NCI-H345 treated with DMSO at 0.1 percent for 48 hours (cell line): ENCODE data around the gene CCNY.

Experiments
- DNase-seq: peaks from one replicate; lab custom pipeline; 2025; ENCODE audit not compliant: unreplicated experiment; lab: John Stamatoyannopoulos, UW

CCNY gene

DNA sequence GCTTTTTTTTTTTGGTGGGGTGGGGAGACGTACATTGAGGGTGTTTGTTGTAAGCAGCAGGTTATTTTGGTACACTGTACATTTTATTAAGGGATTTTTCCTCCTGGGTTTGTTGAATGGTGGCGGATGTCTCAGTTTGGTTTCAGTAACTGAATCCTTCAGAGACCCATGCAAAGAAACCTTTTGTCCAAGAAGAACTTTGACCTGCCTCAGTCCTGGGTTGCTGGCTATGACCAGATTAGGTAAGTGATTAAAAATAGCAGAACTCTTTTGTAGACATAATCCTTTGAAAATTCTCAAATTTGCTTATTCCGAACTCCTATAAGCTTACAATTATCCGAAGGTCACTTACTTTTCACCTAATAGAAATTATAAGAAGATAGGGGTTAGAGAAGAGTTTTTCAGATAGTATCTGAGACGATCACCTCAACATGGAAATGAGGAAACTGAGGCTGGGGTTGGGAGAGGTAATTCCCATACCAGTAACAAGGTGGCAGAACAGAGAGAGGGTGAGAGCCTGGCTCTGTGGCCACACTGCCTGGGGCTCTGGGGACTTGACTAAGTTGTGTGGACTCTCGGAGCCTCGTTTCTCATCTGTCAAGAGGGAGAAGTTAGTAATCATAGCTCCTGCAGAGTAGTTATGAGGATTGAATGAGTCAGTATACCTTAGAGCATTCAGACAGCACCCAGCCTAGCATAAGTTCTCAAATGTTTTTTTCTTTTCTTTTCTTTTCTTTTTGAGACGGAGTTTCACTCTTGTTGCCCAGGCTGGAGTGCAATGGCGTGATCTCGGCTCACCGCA lies 87.4 kb downstream of the CCNY start:
- DNase-seq = no peak

GRCh38 chr10:35424680-35425285 lies 88.5 kb downstream of the CCNY start:
- DNase-seq = no peak

DNA sequence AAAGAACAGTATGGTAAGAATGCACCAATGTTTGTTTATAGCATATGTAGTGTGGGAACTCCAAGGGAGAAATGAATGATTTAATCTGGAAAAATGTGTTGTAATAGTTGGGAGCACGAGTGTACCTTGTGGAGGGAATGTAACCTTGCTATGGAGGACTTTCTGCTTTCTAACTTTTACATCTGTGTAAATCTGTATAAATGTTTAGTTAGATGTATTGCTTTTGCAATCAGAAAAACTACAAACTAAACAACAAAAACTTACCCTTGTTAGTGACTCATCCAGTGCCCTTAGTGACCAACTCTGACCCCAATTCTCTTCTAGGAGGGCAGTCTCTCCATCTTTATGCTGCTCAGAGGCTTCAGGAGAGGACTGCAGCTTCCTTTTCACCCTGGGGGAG lies 89.3 kb downstream of the CCNY start:
- DNase-seq = no peak

- no peak for DNase-seq
These were observed 90.3 kb downstream of the CCNY start for GRCh38 chr10:35426657-35427056.

DNA sequence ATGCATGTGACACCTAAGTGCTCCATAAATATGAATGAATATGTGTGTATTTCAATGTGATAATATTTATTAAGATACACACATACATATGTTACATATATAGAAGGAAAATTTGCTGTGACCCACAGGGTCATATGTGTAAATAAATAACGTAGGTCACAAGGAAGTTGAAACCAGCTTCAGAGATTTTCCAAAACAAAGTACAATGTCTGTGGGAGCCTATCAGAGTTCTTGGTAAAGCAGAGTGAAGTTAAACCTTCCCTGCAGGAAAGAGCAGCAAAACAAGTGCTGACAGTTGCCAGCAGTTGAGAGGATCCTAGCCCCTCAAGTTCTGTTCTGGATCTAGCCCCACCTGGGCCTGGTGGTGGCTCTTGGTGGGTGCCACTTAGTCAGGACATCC lies 91.2 kb downstream of the CCNY start:
- DNase-seq = no peak

DNA sequence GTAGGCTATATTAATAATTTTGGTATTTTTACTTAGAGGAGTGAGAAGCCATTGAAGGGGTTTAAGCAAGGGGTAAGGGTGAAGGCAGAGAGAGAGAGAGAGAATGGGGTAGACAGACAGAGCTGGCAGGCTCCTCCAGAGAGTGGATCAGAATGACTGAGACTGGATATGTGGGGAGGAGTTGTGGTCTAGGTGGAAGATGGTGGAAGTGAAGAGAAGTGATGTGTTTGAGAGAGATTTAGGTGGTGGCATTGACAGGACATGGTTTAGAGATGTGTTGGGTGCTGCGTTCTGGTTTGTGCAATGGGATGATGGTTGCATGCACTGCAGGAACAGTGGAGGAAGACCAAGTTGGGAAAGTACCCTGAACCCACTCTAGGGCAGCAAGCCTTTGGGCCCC lies 92.2 kb downstream of the CCNY start:
- DNase-seq = no peak

- no peak for DNase-seq
These were observed 96.6 kb downstream of the CCNY start for GRCh38 chr10:35432781-35433338.

DNA sequence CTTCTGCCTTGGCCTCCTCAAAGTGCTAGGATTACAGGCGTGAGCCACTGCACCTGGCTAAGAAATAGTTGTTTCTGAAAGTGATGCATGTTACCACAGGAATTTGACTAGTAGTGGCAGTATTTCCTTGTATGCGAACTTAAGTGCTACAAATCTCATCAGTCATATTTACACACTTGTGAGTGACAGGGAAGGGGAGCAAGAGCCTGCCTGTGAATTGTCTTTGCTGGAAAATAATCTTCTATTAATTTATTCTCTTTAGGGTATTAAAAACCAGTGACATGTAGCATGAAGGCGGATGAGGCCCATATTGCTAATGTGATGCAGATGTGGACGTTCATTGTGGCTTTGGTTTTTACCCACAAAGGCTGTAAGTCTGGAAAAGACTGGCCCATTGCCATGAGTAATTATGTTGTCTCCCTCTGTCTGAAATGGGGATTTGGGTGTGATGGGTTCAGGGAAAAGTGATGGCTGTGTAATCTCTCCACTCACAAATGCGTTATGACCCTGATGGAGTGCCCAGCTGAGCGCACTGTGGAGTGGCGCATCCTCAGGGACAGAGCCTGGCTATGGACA lies 97.6 kb downstream of the CCNY start:
- DNase-seq = no peak

GRCh38 chr10:35434533-35434932 lies 98.2 kb downstream of the CCNY start:
- DNase-seq = no peak

DNA sequence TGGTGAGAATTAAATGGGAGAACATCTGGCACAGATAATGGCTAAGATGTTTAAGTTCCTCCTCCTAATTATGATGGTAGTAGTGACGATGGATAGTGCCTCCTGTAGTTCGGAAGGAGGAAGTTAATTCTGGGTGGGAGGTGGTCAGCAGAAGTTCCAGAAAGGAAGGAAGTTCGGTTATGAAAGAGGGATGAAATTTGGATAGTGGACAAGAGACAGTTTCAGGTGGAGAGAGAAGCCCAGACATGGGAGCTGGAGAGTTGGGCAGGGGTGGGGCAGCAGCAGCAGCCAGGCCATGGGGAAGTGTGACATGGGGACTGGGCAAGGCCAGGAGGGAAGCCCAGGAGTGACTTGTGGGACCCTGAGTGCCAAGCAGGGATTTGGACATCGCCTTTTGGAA lies 99.5 kb downstream of the CCNY start:
- DNase-seq = no peak

- DNase-seq = no peak
These were observed 101.5 kb downstream of the CCNY start for GRCh38 chr10:35437829-35438228.

DNA sequence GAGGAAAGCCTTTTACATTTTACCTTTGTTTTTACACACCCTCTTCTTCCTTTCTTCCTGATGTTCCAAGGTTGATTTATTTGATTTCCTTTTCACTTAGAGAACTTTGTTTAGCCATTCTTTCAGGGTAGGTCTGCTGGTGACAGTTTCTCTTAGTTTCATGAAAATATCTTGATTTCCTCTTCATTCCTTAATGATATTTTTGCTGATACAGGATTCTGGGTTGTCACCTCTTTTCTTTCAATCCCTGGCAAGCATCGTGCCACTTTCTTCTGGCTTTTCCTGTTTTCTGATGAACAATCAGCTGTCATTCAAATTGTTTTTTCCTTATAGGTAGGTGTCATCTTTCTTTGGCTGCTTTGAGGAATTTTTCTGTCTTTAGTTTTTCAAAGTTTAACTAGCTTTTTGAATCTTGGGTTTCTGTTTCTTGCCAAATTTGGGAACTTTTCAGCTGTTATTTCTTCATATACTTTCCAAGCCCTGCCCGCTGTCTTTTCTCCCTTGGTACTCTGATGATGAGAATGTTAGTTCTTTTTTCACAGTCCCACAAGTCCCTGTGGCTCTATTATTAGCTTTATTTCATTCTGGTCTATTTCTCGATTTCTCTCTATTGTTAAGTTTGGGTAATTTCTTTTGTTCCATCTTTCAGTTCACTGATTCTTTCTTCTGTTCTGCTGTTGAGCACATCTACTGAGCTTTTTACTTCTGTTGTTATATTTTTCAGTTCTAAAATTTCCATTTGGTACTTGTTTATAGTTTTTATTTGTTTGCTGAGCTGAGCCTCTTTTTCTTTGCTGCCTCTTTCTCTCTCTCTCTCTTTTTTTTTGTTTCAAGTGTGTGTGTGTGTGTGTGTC lies 102.6 kb downstream of the CCNY start:
- DNase-seq = no peak

GRCh38 chr10:35440016-35440415 lies 103.7 kb downstream of the CCNY start:
- no peak for DNase-seq

GRCh38 chr10:35442028-35442427 lies 105.7 kb downstream of the CCNY start:
- no peak for DNase-seq

DNA sequence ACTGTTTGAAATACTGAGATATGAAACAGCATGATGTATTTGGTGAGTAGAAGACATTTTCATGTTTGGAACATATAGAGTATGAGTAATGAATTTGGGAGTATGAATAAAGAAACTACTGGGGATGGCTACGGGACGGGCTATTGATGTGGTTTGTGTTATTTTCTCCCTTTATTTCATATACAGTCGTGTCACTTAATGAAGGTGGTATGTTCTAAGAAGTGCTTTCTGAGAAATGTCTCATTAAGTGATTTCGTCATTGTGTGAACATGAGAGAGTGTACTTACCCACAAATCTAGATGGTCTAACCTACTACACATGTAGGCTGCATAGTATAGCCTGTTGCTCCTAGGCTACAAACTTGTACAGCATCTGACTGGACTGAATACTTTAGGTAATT lies 106.3 kb downstream of the CCNY start:
- DNase-seq = no peak

DNA sequence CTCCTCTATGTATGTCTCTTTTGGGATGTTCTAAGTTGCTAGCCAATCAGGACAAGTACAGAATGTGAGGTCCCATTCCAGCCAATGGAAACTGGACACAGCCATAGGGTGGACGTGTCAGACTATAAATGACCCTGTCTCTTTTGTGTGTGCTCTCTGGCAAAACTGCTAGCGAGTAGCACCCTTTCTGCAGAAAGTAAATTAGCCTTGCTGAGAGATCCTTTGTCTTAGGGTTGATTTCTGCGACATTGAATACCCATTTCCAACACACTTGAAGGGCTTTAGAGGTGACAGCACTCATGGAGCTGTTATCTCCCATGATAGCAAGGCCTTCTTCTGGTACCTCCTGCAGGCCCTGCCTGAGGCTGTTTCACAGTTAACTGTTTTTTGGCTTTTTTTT lies 107.5 kb downstream of the CCNY start:
- DNase-seq = no peak

GRCh38 chr10:35445150-35445884 lies 109.0 kb downstream of the CCNY start:
- no peak for DNase-seq

- no peak for DNase-seq
These were observed 110.1 kb downstream of the CCNY start for GRCh38 chr10:35446439-35446838.

GRCh38 chr10:35447693-35448407 lies 111.5 kb downstream of the CCNY start:
- peak; percentile 62 for DNase-seq
